HepG2 (cell line): Measurements from ENCODE around the gene PANK4. TPM values are rescaled to one million over a fixed set of nuclear protein-coding genes. Genes with fewer than 3 reads are reported as not detected.

Experiments used
- BCL6 ChIP-seq: IDR thresholded peaks from 2 replicates; pipeline ENCODE4 v1.6.1; 2016; ENCODE audit warnings: missing genetic modification reagents, missing compliant biosample characterization
- DRAP1 ChIP-seq: IDR thresholded peaks from 2 replicates; pipeline ENCODE4 v1.6.1; 2016; ENCODE audit warnings: missing genetic modification reagents, missing compliant biosample characterization
- FOSL2 ChIP-seq: sonication (generic); formaldehyde crosslinking; IDR thresholded peaks from 2 replicates; pipeline ENCODE4 v1.4.0; 2020; ENCODE audit warnings: missing genetic modification reagents
- FOXK2 ChIP-seq: fragments of 450-650 bp; IDR thresholded peaks from 2 replicates; pipeline ENCODE4 v1.6.1; 2016
- SOX6 ChIP-seq, 2 experiments: fragments of 450-650 bp in 1 of 2; sonication (generic) in 1 of 2; formaldehyde crosslinking in 1 of 2; IDR thresholded peaks; 2 replicates each; pipeline versions ENCODE4 v1.4.0 to v1.6.1; 2017 to 2020; ENCODE audit warnings: antibody characterized with exemption in 1 of 2, mild to moderate bottlenecking in 1 of 2, missing genetic modification reagents in 1 of 2
- SP1 ChIP-seq, 2 experiments: fragments of 450-650 bp in 1 of 2; sonication (generic) in 1 of 2; formaldehyde crosslinking in 1 of 2; IDR thresholded peaks; 2 replicates each; pipeline versions ENCODE4 v1.4.0 to v1.6.1; 2016 to 2020; ENCODE audit warnings: missing genetic modification reagents in 1 of 2
- SP140L ChIP-seq: sonication (generic); formaldehyde crosslinking; IDR thresholded peaks from 2 replicates; pipeline ENCODE4 v1.4.0; 2020; ENCODE audit warnings: missing genetic modification reagents, borderline replicate concordance
- TBX2 ChIP-seq: sonication (generic); formaldehyde crosslinking; IDR thresholded peaks from 2 replicates; pipeline ENCODE4 v1.5.0; 2020; ENCODE audit warnings: missing genetic modification reagents, mild to moderate bottlenecking, borderline replicate concordance
- TSC22D2 ChIP-seq: sonication (generic); formaldehyde crosslinking; IDR thresholded peaks from 2 replicates; pipeline ENCODE4 v1.5.1; 2020; ENCODE audit warnings: missing genetic modification reagents, mild to moderate bottlenecking, borderline replicate concordance
- ZFP91 ChIP-seq: sonication (generic); formaldehyde crosslinking; IDR thresholded peaks from 2 replicates; pipeline ENCODE4 v1.9.0; 2022; ENCODE audit warnings: missing genetic modification reagents, mild to moderate bottlenecking, borderline replicate concordance
- ZNF275 ChIP-seq: sonication (generic); formaldehyde crosslinking; IDR thresholded peaks from 2 replicates; pipeline ENCODE4 v1.8.0; 2022; ENCODE audit warnings: missing genetic modification reagents, mild to moderate bottlenecking, inconsistent platforms, borderline replicate concordance
- ZNF281 ChIP-seq: sonication (generic); formaldehyde crosslinking; IDR thresholded peaks from 2 replicates; pipeline ENCODE4 v1.4.0; 2020; ENCODE audit warnings: missing genetic modification reagents, borderline replicate concordance
- ZNF30 ChIP-seq: sonication (generic); formaldehyde crosslinking; IDR thresholded peaks from 2 replicates; pipeline ENCODE4 v1.5.0; 2020; ENCODE audit warnings: mild to moderate bottlenecking, missing genetic modification reagents
- ZNF556 ChIP-seq: sonication (generic); formaldehyde crosslinking; IDR thresholded peaks from 2 replicates; pipeline ENCODE4 v1.4.0; 2020; ENCODE audit warnings: mild to moderate bottlenecking, missing genetic modification reagents, borderline replicate concordance
- ZSCAN30 ChIP-seq: sonication (generic); formaldehyde crosslinking; IDR thresholded peaks from 2 replicates; pipeline ENCODE4 v1.5.0; 2020; ENCODE audit warnings: mild to moderate bottlenecking, missing genetic modification reagents
- polyA plus RNA-seq, 8 experiments: library from polyadenylated mRNA; depleted of rRNA in 3 of 8; stranded (reverse) in 7 of 8; unstranded in 1 of 8; fragments of >200 nt; fragmentation: Illumina TruSeq in 4 of 8; extraction: Trizol in 4 of 8; gene quantifications; 2 replicates each; pipeline versions ENCODE4 v1.2.1 to v1.2.3, GENCODE V29; 2011 to 2016; ENCODE audit warnings: low read depth in 4 of 8, missing spikeins in 1 of 8, mixed read lengths in 1 of 8; ENCODE audit not compliant: insufficient read depth in 1 of 8
- total RNA-seq, 5 experiments: library from RNA; depleted of rRNA; stranded (reverse); fragments of >200 nt; fragmentation: Illumina TruSeq; extraction: Trizol; gene quantifications; 2 replicates each; pipeline ENCODE4 v1.2.3, GENCODE V29; 2016; ENCODE audit warnings: low read depth in 1 of 5

The PANK4 gene
- total and polyA plus RNA-seq, 2 of the 13 experiments (the other 11 are each of a cell fraction or from before 2014, with no cell fraction given) = 17.4 to 19.3 TPM

- TF ChIP-seq ZNF281 (CRISPR knock-in tag) (peak; percentile 2; the same call in 1 of the 2 replicates), DRAP1 (CRISPR knock-in tag) (0 out of 2 replicates have a peak, but pooled peaks have one; percentile 4), ZNF275 (no peak), FOXK2 (no peak), TBX2 (peak; percentile 24; the same call in 1 of the 2 replicates), ZFP91 (0 out of 2 replicates have a peak, but pooled peaks have one; percentile 38), ZNF556 (CRISPR knock-in tag) (0 out of 2 replicates have a peak, but pooled peaks have one; percentile 32), SOX6 (IDR thresholded peaks at IDR 0.05) (no peak), SOX6 (CRISPR knock-in tag; IDR thresholded peaks at IDR 0.05) (no peak), TSC22D2 (CRISPR knock-in tag) (0 out of 2 replicates have a peak, but pooled peaks have one; percentile 15), ZNF30 (no peak), BCL6 (CRISPR knock-in tag) (no peak), SP140L (CRISPR knock-in tag) (no peak), ZSCAN30 (CRISPR knock-in tag) (no peak), FOSL2 (CRISPR knock-in tag) (peak; percentile 13; the same call in 1 of the 2 replicates), SP1 (IDR thresholded peaks at IDR 0.05) (no peak), SP1 (CRISPR knock-in tag; IDR thresholded peaks at IDR 0.05) (no peak)
Observed at GRCh38 chr1:2526824-2527555, 594 bp upstream of the PANK4 start (continued).
